HEK293 (cell line): ENCODE data around the gene ZNF358.

Experiments used
- HOXA7 ChIP-seq: sonication (generic); formaldehyde crosslinking; IDR thresholded peaks from 2 replicates; pipeline ENCODE4 v1.8.1; 2022; ENCODE audit warnings: missing genetic modification reagents, borderline replicate concordance
- KLF9 ChIP-seq: fragments of 450-650 bp; formaldehyde crosslinking; IDR thresholded peaks from 2 replicates; pipeline ENCODE4 v1.5.1; 2016; ENCODE audit warnings: missing biosample characterization, missing genetic modification characterization, low read depth
- TRIM28 ChIP-seq: IDR thresholded peaks from 2 replicates; pipeline ENCODE4 v1.6.1; 2011; ENCODE audit warnings: low read length, control low read depth, borderline replicate concordance
- ZBTB7A ChIP-seq: fragments of 450-650 bp; formaldehyde crosslinking; IDR thresholded peaks from 2 replicates; pipeline ENCODE4 v1.5.1; 2016; ENCODE audit warnings: low read depth, missing biosample characterization, missing genetic modification characterization
- ZNF132 ChIP-seq: fragments of 450-650 bp; formaldehyde crosslinking; IDR thresholded peaks from 2 replicates; pipeline ENCODE4 v1.5.1; 2017; ENCODE audit warnings: missing biosample characterization, missing genetic modification characterization, borderline replicate concordance
- ZNF138 ChIP-seq: fragments of 450-650 bp; formaldehyde crosslinking; IDR thresholded peaks from 2 replicates; pipeline ENCODE4 v1.5.1; 2016; ENCODE audit warnings: missing biosample characterization, missing genetic modification characterization, borderline replicate concordance
- ZNF19 ChIP-seq: fragments of 450-650 bp; formaldehyde crosslinking; IDR thresholded peaks from 2 replicates; pipeline ENCODE4; 2016; ENCODE audit warnings: missing biosample characterization, missing genetic modification characterization, low read depth
- ZNF221 ChIP-seq: fragments of 450-650 bp; formaldehyde crosslinking; IDR thresholded peaks from 2 replicates; pipeline ENCODE4 v1.5.1; 2017; ENCODE audit warnings: missing biosample characterization, missing genetic modification characterization, borderline replicate concordance
- ZNF266 ChIP-seq: fragments of 450-650 bp; formaldehyde crosslinking; IDR thresholded peaks from 2 replicates; pipeline ENCODE4 v1.5.1; 2016; ENCODE audit warnings: missing biosample characterization, missing genetic modification characterization, low read depth
- ZNF629 ChIP-seq: fragments of 450-650 bp; formaldehyde crosslinking; IDR thresholded peaks from 2 replicates; pipeline ENCODE4 v1.5.1; 2017; ENCODE audit warnings: missing biosample characterization, missing genetic modification characterization

- TF ChIP-seq TRIM28 (no peak), ZNF629 (tag by site-specific recombination) (no peak), ZNF138 (tag by site-specific recombination) (no peak), ZNF266 (tag by site-specific recombination) (no peak), ZNF132 (tag by site-specific recombination) (no peak), ZNF19 (tag by site-specific recombination) (no peak), HOXA7 (no peak), KLF9 (tag by site-specific recombination) (no peak), ZBTB7A (tag by site-specific recombination) (no peak), ZNF221 (no peak)
Observed at GRCh38 chr19:7505288-7505681, 10.6 kb upstream of the ZNF358 start.
